HG02759 (cell line): ENCODE results near the gene KLHL26.
"Not testable (repeated sequence)": the region's sequence is repeated elsewhere in the genome, so short reads cannot be mapped to it uniquely, and the experiment has no call there.

Source experiments
- ATAC-seq: cut with Tn5 transposase; IDR thresholded peaks from one replicate; pipeline ENCODE4 v1.9.1; 2021; ENCODE audit warnings: mild to moderate bottlenecking, moderate library complexity; ENCODE audit not compliant: unreplicated experiment

The KLHL26 gene, protein sequence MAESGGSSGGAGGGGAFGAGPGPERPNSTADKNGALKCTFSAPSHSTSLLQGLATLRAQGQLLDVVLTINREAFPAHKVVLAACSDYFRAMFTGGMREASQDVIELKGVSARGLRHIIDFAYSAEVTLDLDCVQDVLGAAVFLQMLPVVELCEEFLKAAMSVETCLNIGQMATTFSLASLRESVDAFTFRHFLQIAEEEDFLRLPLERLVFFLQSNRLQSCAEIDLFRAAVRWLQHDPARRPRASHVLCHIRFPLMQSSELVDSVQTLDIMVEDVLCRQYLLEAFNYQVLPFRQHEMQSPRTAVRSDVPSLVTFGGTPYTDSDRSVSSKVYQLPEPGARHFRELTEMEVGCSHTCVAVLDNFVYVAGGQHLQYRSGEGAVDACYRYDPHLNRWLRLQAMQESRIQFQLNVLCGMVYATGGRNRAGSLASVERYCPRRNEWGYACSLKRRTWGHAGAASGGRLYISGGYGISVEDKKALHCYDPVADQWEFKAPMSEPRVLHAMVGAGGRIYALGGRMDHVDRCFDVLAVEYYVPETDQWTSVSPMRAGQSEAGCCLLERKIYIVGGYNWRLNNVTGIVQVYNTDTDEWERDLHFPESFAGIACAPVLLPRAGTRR

DNA sequence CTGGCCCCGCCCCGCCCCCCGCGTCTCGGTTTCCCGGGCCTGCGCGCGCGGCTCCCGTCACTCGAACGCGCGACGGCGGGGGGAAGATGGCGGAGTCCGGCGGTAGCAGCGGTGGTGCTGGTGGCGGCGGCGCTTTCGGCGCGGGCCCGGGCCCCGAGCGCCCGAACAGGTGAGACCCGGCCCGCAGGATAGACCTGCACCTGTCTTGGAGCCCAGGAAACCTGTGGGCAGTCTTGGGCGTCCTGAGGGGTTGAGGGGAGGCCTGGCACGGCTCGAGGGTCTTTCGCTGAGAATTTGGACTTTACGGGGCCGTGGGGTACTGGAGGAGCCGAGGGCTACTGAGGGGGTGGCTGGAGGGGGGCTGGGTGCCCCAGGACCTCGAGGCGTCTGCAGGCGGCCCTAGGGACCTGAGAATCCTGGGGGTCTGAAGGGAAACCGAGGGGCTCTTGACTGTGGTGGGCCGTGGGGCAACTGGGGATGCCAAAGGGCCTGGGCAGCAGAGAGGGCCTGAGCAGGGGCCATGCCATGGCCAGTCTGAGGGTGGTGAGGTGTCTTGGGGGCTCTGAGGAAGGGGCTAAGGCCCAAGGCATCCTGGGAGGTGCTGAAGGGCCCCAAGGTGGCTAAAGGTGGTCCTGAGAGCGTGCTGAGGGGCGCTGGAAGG, at the start of gene KLHL26:
Gene KLHL26, plus strand, starts transcription at position 60 of the 661 bp plus-strand sequence. Its CDS starts 27 bp downstream, at position 87.
- ATAC-seq = no peak

DNA sequence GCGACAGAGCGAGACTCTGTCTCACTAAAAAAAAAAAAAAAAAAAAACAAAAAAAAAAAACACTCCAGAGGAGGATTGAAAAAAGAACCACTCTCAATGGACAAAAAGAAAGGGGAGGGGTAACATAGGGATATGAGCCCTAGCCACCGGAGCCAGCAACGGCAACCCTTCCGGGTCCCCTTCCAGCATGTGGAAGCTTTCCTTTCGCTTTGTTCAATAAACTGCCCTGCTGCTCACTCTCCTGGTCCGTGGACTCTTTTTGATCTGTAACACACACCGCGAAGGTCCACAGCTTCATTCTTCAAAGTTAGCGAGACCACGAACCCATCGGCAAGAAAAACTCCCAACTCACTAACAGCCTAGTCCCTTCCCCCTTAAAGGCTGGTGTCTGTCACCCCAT, 49.3 kb upstream of the KLHL26 start:
- ATAC-seq = no peak

DNA sequence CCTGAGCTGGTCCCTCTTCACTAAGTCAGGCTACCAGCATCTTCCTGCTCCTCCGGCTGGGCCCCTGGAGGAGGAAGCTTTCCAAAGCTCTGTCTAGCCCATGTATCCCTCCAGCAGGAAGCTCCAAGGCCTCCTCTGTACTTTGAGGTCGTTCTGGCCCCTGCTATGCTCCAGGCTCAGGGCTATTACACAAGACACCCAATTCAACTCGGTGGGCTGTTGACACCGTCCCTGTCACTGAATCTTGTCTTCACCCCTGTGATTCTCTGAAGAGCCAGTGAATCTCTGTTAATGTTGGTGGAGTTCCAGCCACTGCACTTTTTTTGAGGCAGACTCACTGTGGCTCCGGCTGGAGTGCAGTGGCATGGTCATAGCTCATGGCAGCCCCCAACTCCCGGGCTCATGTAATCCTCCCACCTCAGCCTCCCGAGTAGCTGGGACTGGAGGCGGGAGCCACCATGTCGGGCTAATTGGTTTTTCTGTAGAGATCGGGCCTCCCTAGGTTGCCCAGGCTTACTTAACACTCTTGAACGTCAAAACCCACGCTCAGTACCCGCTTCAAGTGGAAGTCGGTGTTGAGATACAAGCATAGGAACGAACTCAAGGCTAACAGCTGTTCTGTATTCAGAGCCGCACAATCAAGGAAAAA, 48.7 kb upstream of the KLHL26 start:
- no peak for ATAC-seq

DNA sequence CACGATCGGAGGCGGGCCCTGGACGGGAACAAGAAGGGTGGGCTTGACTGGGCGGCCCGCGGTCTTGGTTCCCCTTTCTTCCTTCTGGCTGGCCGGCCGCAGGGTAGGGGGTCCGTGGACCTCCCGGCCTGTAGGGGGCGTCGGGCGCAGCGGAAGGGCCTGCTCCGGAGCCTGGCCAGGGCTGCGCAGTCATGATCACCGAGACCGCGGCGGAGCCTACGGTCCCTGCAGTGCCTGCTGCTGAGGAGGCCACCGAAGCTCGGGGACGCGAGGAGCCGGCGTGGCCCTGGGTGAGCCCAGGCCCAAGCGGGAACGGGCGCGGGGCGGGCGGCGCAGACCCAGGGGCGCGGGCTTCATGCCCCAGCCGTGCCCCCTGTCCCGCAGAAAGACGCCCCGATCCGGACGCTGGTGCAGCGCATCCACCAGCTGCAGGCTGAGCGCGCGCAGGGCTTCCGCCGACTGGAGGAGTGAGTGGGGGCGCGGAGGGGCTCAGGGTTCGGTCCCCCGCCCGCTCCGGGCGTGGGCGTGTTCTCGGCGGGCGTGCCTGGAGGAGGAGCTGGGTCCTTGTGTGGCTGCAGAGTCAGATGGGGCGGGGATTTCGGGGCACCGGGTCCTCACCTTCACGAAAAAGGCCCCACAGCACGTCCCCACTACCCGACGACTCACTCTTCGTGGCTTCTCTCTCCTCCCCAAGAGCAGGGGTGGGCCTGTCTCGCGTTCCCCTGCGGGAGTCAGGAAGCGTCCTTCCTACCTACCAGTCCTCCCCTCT, 48.0 kb upstream of the KLHL26 start, which contains the start of gene REX1BD:
Gene REX1BD, plus strand, starts transcription at position 188 of the 769 bp plus-strand sequence. Its CDS starts 4 bp downstream, at position 192.
- ATAC-seq = peak; percentile 88

DNA sequence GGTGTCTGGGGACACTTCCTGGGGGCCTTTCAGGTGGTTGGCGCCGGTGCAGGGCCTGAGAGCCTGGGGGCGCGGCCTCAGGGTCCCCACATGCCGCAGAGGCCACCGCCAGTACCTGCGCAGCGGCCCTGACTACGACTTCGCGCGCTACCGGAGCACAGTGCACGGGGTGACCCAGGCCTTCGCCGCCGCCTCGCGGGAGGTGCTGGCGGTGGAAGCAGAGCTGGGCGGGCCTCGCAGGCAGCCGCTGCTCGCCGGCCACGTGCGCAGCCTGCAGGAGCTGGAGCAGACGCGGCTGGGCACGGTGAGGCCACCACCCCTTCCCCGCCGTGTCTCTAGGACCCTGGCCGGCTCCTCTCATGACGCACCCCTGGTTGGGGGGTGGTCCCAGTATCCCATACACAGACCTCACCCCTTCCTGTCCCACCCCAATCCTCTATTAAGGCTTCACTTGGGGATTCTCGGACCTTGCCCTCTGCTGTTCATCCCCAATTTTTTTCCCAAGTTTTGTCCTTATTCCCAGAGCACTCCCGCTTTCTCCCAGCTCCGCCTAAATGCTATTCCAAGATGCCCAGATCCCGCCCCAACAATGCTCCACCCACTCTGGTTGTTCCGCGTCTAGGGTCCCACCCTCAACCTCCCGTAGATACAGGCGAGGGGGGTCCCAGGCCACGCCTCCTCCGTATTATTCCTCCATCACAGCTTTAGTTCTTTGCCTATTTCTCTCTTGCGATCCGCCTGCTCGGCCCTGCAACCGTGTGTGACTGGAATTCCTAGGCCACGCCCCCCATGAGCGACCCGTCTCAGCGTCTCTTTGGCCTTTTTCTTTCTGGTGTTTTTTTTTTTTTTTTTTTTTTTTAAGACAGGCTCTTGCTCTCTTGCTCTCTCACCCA, 47.2 kb upstream of the KLHL26 start:
- ATAC-seq = peak; percentile 26

DNA sequence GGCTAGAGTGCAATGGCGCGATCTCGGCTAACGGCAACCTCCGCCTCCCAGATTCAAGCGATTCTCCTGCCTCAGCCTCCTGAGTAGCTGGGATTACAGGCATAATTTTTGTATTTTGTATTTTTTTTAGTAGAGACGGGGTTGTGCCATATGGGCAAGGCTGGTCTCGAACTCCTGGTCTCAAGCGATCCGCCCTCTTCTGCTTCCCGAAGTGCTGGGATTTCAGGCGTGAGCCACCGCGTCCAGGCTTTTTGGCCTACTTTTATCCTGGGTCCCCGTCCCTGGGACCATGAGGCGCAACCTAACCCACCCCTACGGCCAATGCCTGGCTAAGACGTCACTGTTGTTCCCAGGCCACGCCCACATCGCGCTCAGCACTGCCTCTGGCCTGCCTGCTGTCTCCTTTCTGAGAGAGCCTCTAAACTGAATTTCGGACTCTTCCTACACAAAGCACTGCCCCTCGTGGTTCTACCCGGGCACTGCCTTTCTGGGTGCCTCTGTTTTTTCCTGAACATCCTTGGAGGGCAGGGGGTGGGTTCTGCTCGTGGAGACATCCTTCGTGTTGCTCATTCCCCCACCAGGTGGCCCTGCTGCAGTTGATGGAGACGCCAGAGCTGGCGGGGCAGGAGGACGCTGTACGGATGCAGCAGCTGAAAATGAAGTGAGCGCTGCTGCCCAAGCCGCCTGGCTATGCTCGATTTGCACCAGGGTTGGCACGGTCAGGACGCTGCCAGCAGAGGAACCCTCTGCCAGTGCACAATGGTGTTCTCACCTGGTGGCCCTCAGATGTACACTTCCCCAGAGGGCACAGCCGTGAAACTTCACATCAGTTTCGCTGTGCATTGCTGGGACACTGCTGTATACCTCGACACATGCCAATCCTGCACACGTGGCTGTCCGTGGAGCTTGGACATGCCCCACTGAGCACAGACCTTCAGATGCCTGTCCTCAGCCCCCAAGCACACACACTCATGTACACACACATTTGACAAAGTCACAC, 46.3 kb upstream of the KLHL26 start:
- no peak for ATAC-seq

DNA sequence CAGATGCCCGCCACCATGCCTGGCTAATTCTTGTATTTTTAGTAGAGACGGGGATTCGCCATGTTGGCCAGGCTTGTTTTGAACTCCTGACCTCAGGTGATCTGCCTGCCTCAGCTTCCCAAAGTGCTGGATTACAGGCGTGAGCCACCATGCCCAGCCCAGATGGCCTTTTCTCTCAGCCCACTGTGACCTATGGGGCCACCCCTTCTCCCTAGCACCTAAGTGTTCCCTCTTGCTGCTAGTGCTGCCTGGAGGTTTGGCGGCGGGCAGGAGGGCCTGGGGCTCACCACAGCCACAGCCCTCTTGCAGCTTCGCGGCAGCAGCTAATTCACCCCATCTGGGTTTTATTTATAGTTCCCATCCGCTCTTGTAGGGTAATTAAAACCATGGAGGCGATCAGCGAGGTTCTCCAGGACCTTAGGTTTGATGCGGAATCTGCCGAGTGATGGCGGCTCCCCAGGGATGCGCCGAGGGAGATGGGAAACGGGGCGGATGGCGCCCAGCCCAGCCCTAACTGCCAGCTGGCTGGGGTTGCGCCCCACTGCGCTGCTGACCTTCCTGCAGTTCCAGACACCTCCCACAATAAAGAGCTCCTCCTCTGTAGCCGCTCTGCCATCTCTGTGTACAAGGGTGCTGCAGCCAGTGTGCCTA, 45.0 kb upstream of the KLHL26 start:
- no peak for ATAC-seq

DNA sequence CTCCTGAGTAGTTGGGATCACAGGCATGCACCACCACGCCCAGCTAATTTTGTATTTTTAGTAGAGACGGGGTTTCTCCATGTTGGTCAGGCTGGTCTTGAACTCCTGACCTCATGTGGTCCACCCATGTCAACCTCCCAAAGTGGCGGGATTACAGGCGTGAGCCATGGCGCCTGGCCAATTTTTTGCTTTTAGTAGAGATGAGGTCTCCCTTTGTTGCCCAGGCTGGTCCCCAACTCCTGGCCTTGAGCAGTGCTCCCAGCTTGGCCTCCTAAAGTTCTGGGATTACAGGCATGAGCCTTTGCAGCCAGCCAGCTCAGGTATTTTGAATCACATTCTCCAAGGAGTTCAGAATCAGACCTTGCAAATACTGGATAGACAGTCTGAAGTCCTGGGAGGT, 44.1 kb upstream of the KLHL26 start:
- not testable (repeated sequence) for ATAC-seq

DNA sequence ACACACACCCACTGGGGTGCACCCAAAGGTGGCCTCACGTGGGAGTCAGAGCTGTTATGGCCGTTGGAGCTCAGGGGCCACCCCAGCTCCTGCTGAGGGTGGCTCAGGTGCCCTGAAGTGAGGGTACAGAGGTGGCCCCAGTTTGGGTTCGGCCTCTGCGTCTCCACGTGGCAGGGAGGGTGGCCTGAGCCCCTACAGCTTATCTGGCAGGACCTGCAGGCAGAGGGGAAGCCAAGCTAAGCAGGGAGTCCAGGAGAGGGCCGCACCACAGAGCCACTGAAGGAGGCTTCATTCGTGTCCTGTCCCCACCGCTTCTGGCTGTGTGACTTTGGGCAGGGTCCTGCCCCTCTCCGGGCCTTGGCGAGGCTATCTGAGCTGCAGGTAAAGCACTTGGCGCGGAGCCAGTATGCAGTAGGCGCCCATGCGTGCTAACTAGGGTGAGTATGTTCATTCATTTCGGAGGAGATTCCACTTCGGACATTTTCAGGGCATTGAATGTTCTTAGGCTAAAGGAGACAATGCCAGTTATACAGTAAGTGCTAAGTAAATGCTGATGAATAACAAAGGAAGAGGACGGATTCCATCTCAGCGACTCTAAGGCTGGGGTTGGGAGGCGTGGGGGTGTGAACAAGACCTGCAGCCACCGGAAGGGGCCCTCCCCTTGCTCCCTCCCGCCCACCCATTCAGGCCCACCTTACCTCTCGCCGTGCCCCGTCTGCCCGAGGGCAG, 43.3 kb upstream of the KLHL26 start:
- ATAC-seq = no peak

DNA sequence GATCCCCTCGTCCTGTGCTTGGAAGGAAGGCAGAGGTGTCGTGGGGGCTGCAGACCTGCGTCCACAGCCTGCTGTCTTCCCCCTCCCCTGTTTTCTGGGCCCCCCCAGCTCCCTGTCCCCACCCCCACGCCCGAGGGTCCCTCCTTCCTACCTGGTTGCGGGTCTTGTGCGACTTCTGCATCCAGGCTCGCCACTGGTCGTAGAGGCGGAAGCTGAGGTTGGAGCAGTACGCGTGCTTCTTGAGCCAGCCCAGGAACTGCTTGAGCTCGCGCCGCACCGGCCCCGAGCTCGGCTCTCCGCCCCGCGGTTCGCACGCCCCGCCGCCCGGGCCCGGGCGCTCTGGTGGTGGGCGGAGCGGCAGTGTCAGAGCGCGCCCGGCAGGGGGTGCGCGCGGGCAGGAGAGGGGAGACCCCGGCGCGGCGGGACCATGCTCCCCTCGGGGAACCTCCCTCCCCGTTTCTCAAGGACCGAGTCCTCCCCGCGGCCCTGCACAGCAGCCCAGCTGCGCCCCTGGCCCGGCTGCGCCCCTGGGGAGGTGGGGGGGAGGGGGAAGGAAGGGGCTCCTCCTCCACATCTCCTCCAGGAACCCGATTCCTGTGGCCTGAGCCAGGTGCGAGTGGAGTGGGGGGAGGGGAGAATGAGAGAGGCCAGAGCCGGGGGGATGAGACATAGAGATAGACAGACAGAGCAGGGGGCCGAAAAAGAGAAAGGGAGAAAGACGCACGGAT, 42.6 kb upstream of the KLHL26 start:
- peak; percentile 70 for ATAC-seq

DNA sequence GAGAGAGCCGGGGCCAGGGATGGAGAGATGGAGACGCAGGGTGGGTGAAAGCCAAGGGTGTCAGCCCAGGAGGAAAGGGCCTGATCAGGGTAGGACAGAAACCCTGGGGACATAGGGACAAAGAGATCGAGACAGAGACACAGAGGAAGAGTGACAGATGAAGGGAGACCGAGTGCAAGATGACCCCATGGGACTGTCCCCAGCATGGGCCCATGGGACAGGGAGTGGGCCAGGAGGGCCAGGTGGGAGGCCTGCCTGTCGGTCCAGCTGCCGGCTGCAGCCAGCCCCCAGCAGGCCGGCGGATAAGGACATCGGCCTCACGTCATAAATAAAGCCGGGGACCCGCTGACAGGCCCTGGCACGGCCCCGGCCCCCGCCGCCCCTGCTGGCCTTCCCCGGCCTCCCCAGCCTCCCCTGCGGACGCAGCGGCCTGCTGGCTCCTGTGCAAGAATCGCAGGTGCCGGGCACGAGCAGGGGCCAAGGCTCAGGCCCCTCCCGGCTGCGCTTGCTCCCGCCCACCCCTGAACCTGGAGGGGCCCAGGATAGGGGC, 41.9 kb upstream of the KLHL26 start:
- no peak for ATAC-seq

DNA sequence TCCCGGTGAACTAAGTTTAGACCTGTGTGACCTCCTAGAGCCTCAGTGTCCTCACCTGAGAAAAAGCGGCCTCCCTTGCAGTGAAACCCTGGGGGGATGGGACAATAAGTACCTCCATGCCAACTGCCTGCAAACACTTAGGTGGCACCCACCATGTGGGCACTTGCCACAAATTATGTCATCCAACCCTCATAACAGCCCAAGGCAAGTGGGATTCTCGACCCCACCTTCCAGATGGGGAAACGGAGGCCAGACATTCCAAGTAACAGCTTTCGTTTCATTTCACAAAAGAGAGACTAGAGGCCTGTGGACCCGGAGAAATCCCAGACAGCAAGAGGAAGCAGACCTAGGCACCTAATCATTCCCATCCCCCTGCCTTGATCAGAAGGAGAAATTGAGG, 41.4 kb upstream of the KLHL26 start:
- no peak for ATAC-seq

DNA sequence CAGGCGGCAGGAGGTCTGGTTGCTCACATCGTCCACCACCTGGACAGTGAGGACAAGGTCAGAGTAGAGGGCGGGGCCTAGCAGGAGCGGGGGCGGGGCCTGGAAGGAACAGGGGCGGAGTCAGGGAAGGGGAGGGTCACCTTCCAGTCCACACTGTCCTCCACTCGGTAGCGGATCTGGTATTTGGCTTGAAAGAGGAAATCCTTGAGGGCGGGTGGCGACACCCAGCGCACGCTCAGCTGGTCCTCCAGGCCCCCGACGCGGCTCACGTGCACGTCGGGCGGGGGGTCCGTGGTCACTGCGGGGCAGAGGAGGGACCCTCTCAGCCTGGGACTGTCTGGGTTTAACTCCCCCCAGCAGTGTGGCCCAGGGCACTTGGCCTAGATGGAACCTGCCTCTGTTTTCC, 40.1 kb upstream of the KLHL26 start:
- ATAC-seq = no peak

DNA sequence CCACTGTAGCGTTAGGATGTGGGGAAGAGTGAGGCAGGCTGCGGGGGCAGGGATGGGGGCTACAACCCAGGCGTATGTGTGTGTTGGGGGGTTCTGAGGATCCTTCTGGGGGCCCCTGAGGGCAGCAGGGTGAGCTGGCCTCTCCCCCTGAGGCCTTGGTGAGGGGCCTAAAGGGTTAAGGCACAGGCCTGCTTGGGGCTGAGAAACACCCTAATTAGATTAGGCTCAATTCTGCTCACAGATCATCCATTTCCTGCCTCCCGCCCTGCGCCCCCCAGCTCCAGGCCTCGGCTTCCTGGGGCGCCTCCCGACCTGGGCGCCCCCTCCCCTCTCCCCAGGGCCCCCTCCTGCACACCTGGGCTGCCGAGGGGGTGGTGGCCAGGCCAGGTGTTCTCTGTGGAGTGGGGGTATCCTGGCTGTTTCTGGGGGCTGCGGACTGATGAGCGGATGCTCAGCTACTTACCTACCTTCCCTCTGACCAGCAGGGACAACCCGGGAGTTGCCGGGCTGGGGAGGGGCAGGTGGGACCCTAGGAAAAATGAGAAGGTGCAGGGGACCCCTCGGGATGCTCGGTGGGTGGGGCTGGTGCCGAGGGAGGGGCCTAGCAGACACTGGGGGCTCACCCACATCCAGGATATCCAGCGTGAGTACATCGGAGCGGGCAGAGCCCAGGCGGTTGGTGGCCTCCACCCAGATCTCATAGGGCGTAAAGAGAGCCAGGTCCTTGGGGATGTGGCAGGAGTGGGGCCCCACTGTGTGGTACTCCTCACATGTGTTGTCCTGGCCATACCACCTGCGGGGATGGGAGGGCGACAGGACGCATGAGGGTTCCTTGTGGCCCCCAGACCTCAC, 38.8 kb upstream of the KLHL26 start:
- no peak for ATAC-seq

DNA sequence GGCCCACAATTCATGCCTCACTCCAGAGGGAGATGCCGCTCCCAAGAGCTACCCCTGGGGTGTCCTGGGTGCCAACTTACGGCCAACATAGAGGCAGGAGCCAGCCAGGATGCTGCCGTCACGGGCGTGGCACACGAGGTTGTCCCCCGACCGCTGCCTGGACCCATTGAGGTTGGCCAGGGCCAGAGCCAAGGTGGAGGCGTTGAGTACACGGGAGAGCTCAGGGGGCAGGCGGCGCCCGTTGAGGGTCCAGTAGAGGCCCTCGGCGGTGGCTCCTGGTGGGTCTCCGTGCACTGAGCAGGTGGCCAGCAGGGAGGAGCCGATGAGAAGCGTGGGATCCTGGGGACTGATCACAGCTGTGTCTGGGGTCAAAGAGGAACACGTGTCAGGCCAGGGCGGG, 37.3 kb upstream of the KLHL26 start:
- no peak for ATAC-seq
